ENCODE measurements around the gene CD46.
"Not testable (repeated sequence)": the region's sequence is repeated elsewhere in the genome, so short reads cannot be mapped to it uniquely, and the experiment has no call there.

Gene CD46

GRCh38 chr1:207745285-207745684 is 6.6 kb upstream of the CD46 start:
- no peak for DNase-seq
- Histone ChIP-seq H3K9me3 (no peaks in the 10 kb centered on the region), H3K4me3 (ENCODE audit: low read depth, low read length) (no peak overlapping the region), H3K4me1 (no peaks in the 10 kb centered on the region), H3K36me3 (no peaks in the 10 kb centered on the region), H3K27me3 (no peaks in the 10 kb centered on the region)
- TF ChIP-seq, protein P1, sequence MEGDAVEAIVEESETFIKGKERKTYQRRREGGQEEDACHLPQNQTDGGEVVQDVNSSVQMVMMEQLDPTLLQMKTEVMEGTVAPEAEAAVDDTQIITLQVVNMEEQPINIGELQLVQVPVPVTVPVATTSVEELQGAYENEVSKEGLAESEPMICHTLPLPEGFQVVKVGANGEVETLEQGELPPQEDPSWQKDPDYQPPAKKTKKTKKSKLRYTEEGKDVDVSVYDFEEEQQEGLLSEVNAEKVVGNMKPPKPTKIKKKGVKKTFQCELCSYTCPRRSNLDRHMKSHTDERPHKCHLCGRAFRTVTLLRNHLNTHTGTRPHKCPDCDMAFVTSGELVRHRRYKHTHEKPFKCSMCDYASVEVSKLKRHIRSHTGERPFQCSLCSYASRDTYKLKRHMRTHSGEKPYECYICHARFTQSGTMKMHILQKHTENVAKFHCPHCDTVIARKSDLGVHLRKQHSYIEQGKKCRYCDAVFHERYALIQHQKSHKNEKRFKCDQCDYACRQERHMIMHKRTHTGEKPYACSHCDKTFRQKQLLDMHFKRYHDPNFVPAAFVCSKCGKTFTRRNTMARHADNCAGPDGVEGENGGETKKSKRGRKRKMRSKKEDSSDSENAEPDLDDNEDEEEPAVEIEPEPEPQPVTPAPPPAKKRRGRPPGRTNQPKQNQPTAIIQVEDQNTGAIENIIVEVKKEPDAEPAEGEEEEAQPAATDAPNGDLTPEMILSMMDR (IDR thresholded peaks at IDR 0.05; ENCODE audit: low read depth, low read length) = no peak

DNA sequence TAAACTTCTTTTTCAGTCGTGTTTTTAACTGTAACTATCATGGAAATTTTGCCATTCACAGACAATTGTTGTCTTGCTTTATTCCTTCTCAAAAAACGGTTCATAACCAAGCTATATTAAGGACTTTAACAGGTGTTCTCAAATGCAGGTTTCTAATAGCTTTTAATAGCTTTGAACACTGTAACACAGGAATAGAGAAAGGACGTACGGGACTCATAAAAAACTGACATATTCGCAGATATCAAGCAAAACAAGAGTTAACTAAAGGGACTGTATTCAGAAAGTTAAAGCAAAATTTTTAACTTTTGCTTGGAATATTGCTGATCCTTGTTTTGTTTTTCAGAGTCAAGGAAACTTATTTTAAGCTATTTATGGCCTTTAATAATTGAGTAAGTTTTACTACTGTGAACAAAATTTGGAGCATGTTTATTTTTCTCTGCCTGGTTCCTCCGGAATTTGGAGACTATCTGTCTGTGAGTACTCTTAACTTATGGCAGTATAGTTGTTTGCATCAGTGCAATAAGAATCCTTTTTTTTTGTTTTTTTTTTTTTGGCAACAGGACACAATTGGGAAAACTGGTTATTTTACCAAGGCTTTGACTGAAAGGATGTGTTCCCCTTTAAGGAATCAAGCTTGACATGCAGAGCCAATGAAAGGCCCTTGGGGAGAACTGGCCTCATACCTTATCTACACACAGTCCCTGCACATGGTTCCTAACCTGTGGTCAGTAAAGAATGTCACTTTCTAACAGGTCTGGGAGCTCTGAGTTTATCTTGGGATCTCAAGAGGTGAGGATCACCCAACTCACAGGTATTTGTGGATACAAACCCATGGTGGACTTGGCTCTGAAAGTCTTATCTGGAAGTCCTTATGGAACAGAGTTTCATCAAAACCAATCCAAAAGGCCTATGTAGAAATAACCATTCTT is 5.8 kb upstream of the CD46 start:
- Histone ChIP-seq H3K36me3 (no peaks in the 10 kb centered on the region), H3K27me3 (no peaks in the 10 kb centered on the region), H3K4me3 (ENCODE audit: low read depth, low read length) (no peak overlapping the region), H3K4me1 (no peaks in the 10 kb centered on the region), H3K9me3 (no peaks in the 10 kb centered on the region)
- DNase-seq = no peak
- TF ChIP-seq, protein P1 (IDR thresholded peaks at IDR 0.05; ENCODE audit: low read depth, low read length) = no peak

DNA sequence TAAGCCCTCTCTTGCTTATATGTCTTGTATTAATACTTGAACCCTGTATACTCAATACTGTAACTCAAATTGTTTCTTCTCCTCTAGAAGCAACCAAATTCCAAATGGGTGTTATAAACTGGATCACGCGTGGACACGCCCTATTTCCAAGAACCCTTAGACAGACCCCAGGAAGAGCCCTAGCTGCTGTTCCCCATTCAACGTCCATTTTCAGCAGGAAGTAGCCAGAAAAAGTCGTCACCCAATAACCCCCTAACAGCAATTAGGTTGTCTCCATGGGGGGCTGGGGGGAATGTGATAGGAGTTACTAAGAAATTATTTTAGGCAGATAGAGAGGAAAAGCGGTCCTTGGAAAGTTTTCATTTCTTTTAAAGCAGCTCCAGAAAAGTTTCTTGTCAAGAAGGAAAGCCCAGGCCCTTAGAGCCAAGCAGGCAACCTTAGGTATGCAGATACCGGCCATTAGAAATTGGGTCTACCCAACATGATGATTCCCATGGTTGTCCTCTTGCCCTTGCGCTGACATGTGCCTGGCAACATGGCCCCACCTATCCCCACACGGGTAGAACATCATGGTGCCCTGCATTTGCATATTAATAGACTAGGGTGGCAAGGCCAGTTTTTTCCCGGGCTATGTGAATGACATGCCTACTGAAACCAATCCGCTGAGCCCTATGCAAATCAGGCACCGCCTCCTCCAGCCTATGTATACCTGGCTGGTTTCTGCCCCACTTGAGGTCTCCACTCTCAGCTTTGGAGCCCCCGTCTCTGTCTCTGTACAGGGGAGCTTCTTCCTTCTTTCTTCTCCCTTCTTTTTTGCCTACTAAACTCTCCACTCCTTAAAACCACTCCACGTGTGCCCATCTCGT is 4.0 kb upstream of the CD46 start:
- Histone ChIP-seq H3K36me3 (no peaks in the 10 kb centered on the region), H3K4me1 (no peaks in the 10 kb centered on the region), H3K9me3 (no peaks in the 10 kb centered on the region), H3K4me3 (ENCODE audit: low read depth, low read length) (no peak overlapping the region), H3K27me3 (no peaks in the 10 kb centered on the region)
- DNase-seq = no peak
- TF ChIP-seq, protein P1 (IDR thresholded peaks at IDR 0.05; ENCODE audit: low read depth, low read length) = no peak

DNA sequence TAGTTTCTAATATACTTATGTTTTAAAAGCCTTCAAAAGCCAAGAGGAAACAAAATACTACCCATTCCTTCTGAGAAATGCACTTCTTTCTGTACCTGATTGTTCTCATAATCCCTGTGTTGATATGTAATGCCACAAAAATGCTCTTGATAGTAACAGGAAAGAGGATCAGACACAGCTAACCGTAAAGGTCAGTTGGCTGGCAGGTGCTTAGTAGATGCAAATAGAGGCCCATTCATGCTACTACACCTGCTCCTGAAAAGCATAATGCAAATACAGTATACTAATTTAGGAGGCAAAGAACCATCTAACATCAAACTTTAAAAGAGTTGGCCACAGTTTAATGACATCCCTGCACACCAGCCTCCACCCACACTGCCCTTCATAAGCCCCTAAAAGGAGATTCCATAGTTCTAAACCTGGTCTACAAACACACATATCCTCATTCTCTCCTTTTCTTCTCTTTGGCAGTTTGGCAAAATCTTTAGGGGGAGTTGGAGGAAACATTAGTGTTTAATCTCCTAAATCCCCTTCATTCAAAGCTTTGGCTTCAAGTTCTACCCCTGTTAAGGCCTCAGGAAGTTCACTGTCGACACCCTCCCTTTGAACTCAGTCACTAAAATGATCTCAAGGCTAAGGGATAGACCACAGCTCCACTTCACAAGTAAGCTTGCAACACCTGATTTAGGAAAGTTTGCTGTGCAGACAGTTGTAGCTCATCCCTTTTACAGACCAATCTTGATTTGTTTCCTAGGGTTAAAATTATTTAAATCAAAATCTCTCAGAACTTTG is 2.9 kb upstream of the CD46 start:
- no peak overlapping the region for H3K4me3 ChIP-seq (ENCODE audit: low read depth, low read length)
- H3K27me3 ChIP-seq = no peaks in the 10 kb centered on the region
- H3K9me3 ChIP-seq = no peaks in the 10 kb centered on the region
- peaks cover 3% of the 10 kb centered on the region for H3K4me1 ChIP-seq
- no peak for DNase-seq
- H3K36me3 ChIP-seq = no peaks in the 10 kb centered on the region
- TF ChIP-seq, protein P1 (IDR thresholded peaks at IDR 0.05; ENCODE audit: low read depth, low read length) = no peak

GRCh38 chr1:207750631-207751305 is 1.1 kb upstream of the CD46 start:
- Histone ChIP-seq H3K4me3 (ENCODE audit: low read depth, low read length) (no peak overlapping the region), H3K4me1 (peaks cover 8% of the 10 kb centered on the region), H3K9me3 (no peaks in the 10 kb centered on the region), H3K27me3 (no peaks in the 10 kb centered on the region), H3K36me3 (no peaks in the 10 kb centered on the region)
- TF ChIP-seq, protein P1 (IDR thresholded peaks at IDR 0.05; ENCODE audit: low read depth, low read length) = no peak
- DNase-seq = no peak

GRCh38 chr1:207751463-207751789 is 428 bp upstream of the CD46 start:
- not testable (repeated sequence) for H3K4me1 ChIP-seq, H3K36me3 ChIP-seq, H3K27me3 ChIP-seq, H3K9me3 ChIP-seq, DNase-seq
- peak overlapping the region; percentile 92 for H3K4me3 ChIP-seq (ENCODE audit: low read depth, low read length)
